ENCODE measurements around the gene LOXL4. TPM values are rescaled to one million over a fixed set of nuclear protein-coding genes. Genes with fewer than 3 reads are reported as not detected.
A peak's percentile ranks its signal among the peaks of the same experiment; 100 is the strongest.

LOXL4 gene
- total RNA-seq, 1 experiment from 2014 or later, result 3.7 TPM

- no TSS peak for BruUV-seq (replicated peaks)
- H3K4me1 ChIP-seq, result no peaks in the 10 kb centered on the region; the same call in 1 of the 2 replicates
- Mint-ChIP-seq H3K4me1 (ENCODE audit: low read depth, unreplicated experiment) (peaks cover 18% of the 10 kb centered on the region), H3K9me3 (ENCODE audit: unreplicated experiment) (no peaks in the 10 kb centered on the region), H3K27me3 (ENCODE audit: insufficient read depth, unreplicated experiment) (no peaks in the 10 kb centered on the region), H3K36me3 (ENCODE audit: insufficient read depth, unreplicated experiment) (peaks cover 8% of the 10 kb centered on the region), H3K4me3 (ENCODE audit: unreplicated experiment) (no peak overlapping the region), H3K27ac (ENCODE audit: unreplicated experiment) (no peak overlapping the region)
- H3K4me3 ChIP-seq (ENCODE audit: low read depth, low read length), result no peak overlapping the region
- CTCF ChIA-PET, result interaction anchor here (1.9 kb wide), 1 partner anchor 48 kb away, joined by 4 read pairs; no protein-coding TSS in a partner anchor
- no peaks in the 10 kb centered on the region for H3K36me3 ChIP-seq (ENCODE audit: control insufficient read depth, insufficient read depth, low read length)
- no peak for DNase-seq
- no peaks in the 10 kb centered on the region for H3K9me3 ChIP-seq
- no peaks in the 10 kb centered on the region for H3K27me3 ChIP-seq (replicated peaks; ENCODE audit: control insufficient read depth, insufficient read depth, low read length)
- POLR2A ChIA-PET, result no interaction called here
- TF ChIP-seq CTCF (IDR thresholded peaks at IDR 0.05; ENCODE audit: insufficient read depth in 1 of 2, low read depth in 1 of 2, low read length in 1 of 2, severe bottlenecking in 1 of 2, unreplicated experiment in 1 of 2), result no peak
- intact Hi-C loops (cut with micrococcal nuclease; ENCODE audit: unreplicated experiment), result loop anchor here (1.0 to 10.0 kb wide), 2 partner anchors 48 to 153 kb away; partner anchors contain the start of gene PYROXD2
Measured at GRCh38 chr10:98261436-98262277, 6.3 kb downstream of the LOXL4 start.

GRCh38 chr10:98260752-98261151 is 7.2 kb downstream of the LOXL4 start:
- peak overlapping the region; percentile 39 for H3K27ac Mint-ChIP-seq (ENCODE audit: unreplicated experiment)
- Histone ChIP-seq H3K36me3 (ENCODE audit: control insufficient read depth, insufficient read depth, low read length) (no peaks in the 10 kb centered on the region), H3K4me1 (no peaks in the 10 kb centered on the region), H3K27me3 (replicated peaks; ENCODE audit: control insufficient read depth, insufficient read depth, low read length) (no peaks in the 10 kb centered on the region), H3K4me3 (ENCODE audit: low read depth, low read length) (no peak overlapping the region), H3K9me3 (no peaks in the 10 kb centered on the region)
- intact Hi-C loops (cut with micrococcal nuclease; ENCODE audit: unreplicated experiment), result loop anchor here (1.0 to 10.0 kb wide), 2 partner anchors 9 to 154 kb away; partner anchors contain the start of gene PYROXD2
- POLR2A ChIA-PET, result no interaction called here
- H3K4me1 Mint-ChIP-seq (ENCODE audit: low read depth, unreplicated experiment), result peaks cover 9% of the 10 kb centered on the region
- no TSS peak for BruUV-seq (replicated peaks)
- CTCF ChIA-PET, result interaction anchor here (1.9 kb wide), 1 partner anchor 48 kb away, joined by 4 read pairs; no protein-coding TSS in a partner anchor
- DNase-seq, result no peak
- no peaks in the 10 kb centered on the region for H3K27me3 Mint-ChIP-seq (ENCODE audit: insufficient read depth, unreplicated experiment)
- no peak overlapping the region for H3K4me3 Mint-ChIP-seq (ENCODE audit: unreplicated experiment)
- H3K36me3 Mint-ChIP-seq (ENCODE audit: insufficient read depth, unreplicated experiment), result peaks cover 8% of the 10 kb centered on the region
- no peaks in the 10 kb centered on the region for H3K9me3 Mint-ChIP-seq (ENCODE audit: unreplicated experiment)
- no peak for TF ChIP-seq CTCF (IDR thresholded peaks at IDR 0.05; ENCODE audit: insufficient read depth in 1 of 2, low read depth in 1 of 2, low read length in 1 of 2, severe bottlenecking in 1 of 2, unreplicated experiment in 1 of 2)

- Mint-ChIP-seq H3K36me3 (ENCODE audit: insufficient read depth, unreplicated experiment) (peaks cover 8% of the 10 kb centered on the region), H3K27me3 (ENCODE audit: insufficient read depth, unreplicated experiment) (no peaks in the 10 kb centered on the region)
- CTCF ChIA-PET, result interaction anchor here (1.9 kb wide), 1 partner anchor 49 kb away, joined by 4 read pairs; no protein-coding TSS in a partner anchor
Measured at GRCh38 chr10:98260350-98260749, 7.6 kb downstream of the LOXL4 start.

More at GRCh38 chr10:98260350-98260749, 7.6 kb downstream of the LOXL4 start:
- no peak for DNase-seq
- Histone ChIP-seq H3K36me3 (ENCODE audit: control insufficient read depth, insufficient read depth, low read length) (no peaks in the 10 kb centered on the region), H3K9me3 (no peaks in the 10 kb centered on the region), H3K4me3 (ENCODE audit: low read depth, low read length) (no peak overlapping the region), H3K4me1 (no peaks in the 10 kb centered on the region), H3K27me3 (replicated peaks; ENCODE audit: control insufficient read depth, insufficient read depth, low read length) (no peaks in the 10 kb centered on the region)
- no TSS peak for BruUV-seq (replicated peaks)
- POLR2A ChIA-PET, result no interaction called here
- H3K4me1 Mint-ChIP-seq (ENCODE audit: low read depth, unreplicated experiment), result peaks cover 8% of the 10 kb centered on the region
- H3K9me3 Mint-ChIP-seq (ENCODE audit: unreplicated experiment), result no peaks in the 10 kb centered on the region
- H3K27ac Mint-ChIP-seq (ENCODE audit: unreplicated experiment), result peak overlapping the region; percentile 39
- no peak for TF ChIP-seq CTCF (IDR thresholded peaks at IDR 0.05; ENCODE audit: insufficient read depth in 1 of 2, low read depth in 1 of 2, low read length in 1 of 2, severe bottlenecking in 1 of 2, unreplicated experiment in 1 of 2)
- intact Hi-C loops (cut with micrococcal nuclease; ENCODE audit: unreplicated experiment), result loop anchor here (1.0 to 10.0 kb wide), 2 partner anchors 9 to 154 kb away; partner anchors contain the start of gene PYROXD2
- no peak overlapping the region for H3K4me3 Mint-ChIP-seq (ENCODE audit: unreplicated experiment)
